GM12801 (cell line): ENCODE results near the gene KLF15.

ENCODE experiments used
- CTCF ChIP-seq: IDR thresholded peaks from one replicate; pipeline ENCODE4 v1.5.1; 2011; ENCODE audit warnings: control low read depth; ENCODE audit not compliant: insufficient read length; ENCODE audit errors: extremely low read depth

The KLF15 gene

GRCh38 chr3:126392246-126392645 lies 35.0 kb upstream of the KLF15 start:
- no peak for TF ChIP-seq CTCF

GRCh38 chr3:126391631-126392030 lies 34.4 kb upstream of the KLF15 start:
- no peak for TF ChIP-seq CTCF

GRCh38 chr3:126390751-126391150 lies 33.5 kb upstream of the KLF15 start:
- no peak for TF ChIP-seq CTCF

- TF ChIP-seq CTCF = no peak
Observed at GRCh38 chr3:126390201-126390600, 33.0 kb upstream of the KLF15 start.

- TF ChIP-seq CTCF = no peak
Observed at GRCh38 chr3:126389794-126390146, 32.6 kb upstream of the KLF15 start.

- no peak for TF ChIP-seq CTCF
Observed at GRCh38 chr3:126389112-126389793, 32.0 kb upstream of the KLF15 start.

- no peak for TF ChIP-seq CTCF
Observed at GRCh38 chr3:126381966-126382365, 24.8 kb upstream of the KLF15 start.
